ENCODE results near the gene HBB.
"Not testable (repeated sequence)": the region's sequence is repeated elsewhere in the genome, so short reads cannot be mapped to it uniquely, and the experiment has no call there.

Gene HBB

DNA sequence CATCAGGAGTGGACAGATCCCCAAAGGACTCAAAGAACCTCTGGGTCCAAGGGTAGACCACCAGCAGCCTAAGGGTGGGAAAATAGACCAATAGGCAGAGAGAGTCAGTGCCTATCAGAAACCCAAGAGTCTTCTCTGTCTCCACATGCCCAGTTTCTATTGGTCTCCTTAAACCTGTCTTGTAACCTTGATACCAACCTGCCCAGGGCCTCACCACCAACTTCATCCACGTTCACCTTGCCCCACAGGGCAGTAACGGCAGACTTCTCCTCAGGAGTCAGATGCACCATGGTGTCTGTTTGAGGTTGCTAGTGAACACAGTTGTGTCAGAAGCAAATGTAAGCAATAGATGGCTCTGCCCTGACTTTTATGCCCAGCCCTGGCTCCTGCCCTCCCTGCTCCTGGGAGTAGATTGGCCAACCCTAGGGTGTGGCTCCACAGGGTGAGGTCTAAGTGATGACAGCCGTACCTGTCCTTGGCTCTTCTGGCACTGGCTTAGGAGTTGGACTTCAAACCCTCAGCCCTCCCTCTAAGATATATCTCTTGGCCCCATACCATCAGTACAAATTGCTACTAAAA is at the start of gene HBB:
TSS of gene HBB (minus strand) at position 340 of the 579 bp plus-strand sequence. CDS start at position 290, 50 bp downstream.
- TF ChIP-seq POLR2A (IDR thresholded peaks at IDR 0.05; ENCODE audit: low read depth, low read length): no peak
- no peak for DNase-seq (ENCODE audit: insufficient read length, low spot score)
- peak; percentile 6 for FAIRE-seq

- TF ChIP-seq POLR2A (IDR thresholded peaks at IDR 0.05; ENCODE audit: low read depth, low read length): no peak
- no peak for FAIRE-seq
- no peak for DNase-seq (ENCODE audit: insufficient read length, low spot score)
These were observed 48.7 kb upstream of the HBB start for GRCh38 chr11:5275369-5276110.

- TF ChIP-seq POLR2A (IDR thresholded peaks at IDR 0.05; ENCODE audit: low read depth, low read length): no peak
- FAIRE-seq: peak; percentile 48
- no peak for DNase-seq (ENCODE audit: insufficient read length, low spot score)
These were observed 47.5 kb upstream of the HBB start for GRCh38 chr11:5274395-5274794.

DNA sequence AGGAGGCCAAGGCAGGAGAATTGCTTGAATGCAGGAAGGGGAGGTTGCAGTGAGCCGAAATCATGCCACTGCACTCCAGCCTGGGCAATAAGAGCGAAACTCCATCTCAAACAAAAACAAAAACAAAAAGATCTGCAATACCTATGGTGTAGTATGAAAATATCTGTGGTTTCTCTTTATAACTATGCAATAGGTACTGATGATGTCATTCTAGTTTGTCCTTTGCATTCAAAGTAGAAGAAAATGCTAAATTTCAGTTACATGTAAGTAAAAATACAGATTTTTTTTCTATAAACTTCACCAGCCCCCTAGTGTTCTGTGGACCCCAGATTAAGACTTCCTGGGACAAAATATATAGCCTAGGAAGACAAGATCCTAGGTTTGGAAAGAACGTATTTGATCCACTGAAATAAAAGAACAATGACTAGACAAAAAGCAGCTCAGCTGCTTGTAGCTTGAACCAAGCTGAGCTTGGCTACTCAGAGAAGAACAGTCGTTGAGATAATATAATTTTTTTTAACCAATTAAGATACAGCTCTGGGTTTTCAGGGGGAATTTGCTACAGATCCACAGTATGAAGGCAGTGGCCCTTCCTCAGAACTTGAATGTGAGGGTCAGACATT is 45.6 kb upstream of the HBB start:
- TF ChIP-seq POLR2A (IDR thresholded peaks at IDR 0.05; ENCODE audit: low read depth, low read length): no peak
- no peak for FAIRE-seq

GRCh38 chr11:5269715-5270147 is 42.9 kb upstream of the HBB start, which contains the start of gene HBE1:
Gene HBE1 (minus strand): TSS chr11:5269945. CDS start chr11:5269890, 55 bp downstream.
- FAIRE-seq (no peak), DNase-seq (ENCODE audit: insufficient read length, low spot score) (no peak)

More for the DNA sequence above, 45.6 kb upstream of the HBB start:
- DNase-seq (ENCODE audit: insufficient read length, low spot score): no peak

DNA sequence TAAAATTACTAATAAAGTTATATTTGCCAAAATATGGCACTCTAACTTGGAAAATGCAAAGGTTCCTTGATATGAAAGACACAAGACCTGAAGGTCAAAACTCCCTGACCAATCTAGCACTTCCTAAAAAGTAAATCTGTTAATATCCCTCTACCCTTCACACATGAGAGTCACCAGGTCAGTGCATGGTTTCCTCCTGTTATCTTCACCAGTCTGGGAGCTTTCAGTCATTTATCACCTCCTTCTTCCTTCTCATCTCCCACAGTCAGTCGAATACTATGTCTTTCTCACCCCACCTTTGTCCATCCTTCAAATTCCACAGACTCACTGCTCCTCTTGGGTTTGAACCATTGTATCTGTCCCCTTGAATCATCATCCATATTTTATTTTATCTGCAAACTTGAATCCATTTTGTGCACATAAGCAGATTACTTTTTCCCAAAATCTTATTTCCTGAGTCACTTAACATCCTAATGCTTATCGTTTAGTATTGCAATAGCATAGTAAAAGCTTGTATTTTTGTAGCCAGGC is 40.2 kb upstream of the HBB start:
- FAIRE-seq: peak; percentile 66
- no peak for DNase-seq (ENCODE audit: insufficient read length, low spot score)
- TF ChIP-seq POLR2A (IDR thresholded peaks at IDR 0.05; ENCODE audit: low read depth, low read length): no peak

More at GRCh38 chr11:5269715-5270147, 42.9 kb upstream of the HBB start, which contains the start of gene HBE1:
- no peak for TF ChIP-seq POLR2A (IDR thresholded peaks at IDR 0.05; ENCODE audit: low read depth, low read length)

DNA sequence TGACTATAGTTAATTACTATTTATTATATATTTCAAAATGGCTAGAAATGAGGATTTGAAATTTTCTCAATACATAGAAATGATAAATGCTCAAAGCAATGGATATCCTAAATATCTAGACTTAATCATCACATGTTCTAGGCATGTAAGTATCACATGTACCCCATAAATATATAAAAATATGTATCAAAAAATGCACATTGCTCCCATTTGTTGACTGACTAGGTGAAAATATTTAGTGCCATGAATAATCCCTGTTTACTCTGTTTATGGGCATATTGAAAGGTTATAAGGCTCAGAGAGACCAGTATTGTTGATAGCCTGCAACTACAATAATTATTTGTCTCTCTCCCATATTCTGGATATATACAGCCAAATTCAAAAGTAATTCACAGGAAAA is 39.7 kb upstream of the HBB start:
- FAIRE-seq (no peak), DNase-seq (ENCODE audit: insufficient read length, low spot score) (no peak)
- no peak for TF ChIP-seq POLR2A (IDR thresholded peaks at IDR 0.05; ENCODE audit: low read depth, low read length)

DNA sequence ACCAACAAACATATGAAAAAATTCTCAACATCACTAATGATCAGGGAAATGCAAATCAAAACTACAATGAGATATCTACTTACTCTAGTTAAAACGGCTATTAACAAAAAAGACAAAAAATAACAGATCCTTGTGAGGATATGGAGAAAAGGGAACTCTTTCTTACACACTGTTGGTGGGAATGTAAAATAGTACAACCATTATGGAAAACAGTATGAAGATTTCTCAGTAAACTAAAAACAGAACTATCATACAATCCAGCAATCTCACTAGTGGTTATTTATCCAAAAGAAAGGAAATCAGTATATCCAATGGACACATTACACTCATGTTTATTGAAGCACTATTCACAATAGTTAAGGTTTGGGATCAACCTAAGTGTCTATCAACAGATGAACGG is 39.0 kb upstream of the HBB start:
- FAIRE-seq: peak; percentile 78
- no peak for DNase-seq (ENCODE audit: insufficient read length, low spot score)
- TF ChIP-seq POLR2A (IDR thresholded peaks at IDR 0.05; ENCODE audit: low read depth, low read length): no peak

DNA sequence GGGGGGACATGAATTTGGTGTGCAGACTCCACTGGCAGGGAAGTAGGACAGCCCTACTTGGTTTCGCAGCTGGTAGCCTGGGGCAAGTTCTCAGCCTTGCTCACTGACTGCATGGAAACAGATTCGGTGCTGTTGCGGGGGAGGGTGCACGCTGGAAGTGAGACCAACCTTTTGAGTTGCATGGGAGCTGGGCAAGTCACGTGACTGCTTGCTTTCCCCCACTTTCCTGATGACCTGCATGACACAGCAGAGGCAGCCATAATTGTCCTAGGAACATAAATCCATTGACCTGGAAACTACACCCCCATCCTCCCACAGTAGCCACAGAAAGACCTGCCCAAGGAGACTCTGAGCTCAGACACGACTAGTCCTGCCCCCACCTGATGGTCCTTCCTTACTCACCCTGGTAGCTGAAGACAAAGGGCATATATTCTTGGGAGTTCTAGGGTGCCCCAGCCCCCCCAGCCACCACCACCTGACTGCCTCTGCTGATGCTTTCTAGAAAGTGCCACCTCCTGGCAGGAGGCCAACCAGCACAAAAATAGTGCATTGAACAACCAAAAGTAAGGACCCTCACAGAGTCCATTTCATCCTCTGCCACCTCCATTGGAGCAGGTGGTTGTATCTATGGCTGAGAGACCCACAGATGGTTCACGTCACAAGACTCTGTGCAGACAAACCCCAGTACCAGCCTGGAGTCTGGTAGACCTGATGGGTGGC is 31.8 kb upstream of the HBB start:
- no peak for TF ChIP-seq POLR2A (IDR thresholded peaks at IDR 0.05; ENCODE audit: low read depth, low read length)
- FAIRE-seq (no peak), DNase-seq (ENCODE audit: insufficient read length, low spot score) (no peak)

GRCh38 chr11:5257296-5257695 is 30.4 kb upstream of the HBB start:
- FAIRE-seq (no peak), DNase-seq (ENCODE audit: insufficient read length, low spot score) (no peak)
- TF ChIP-seq POLR2A (IDR thresholded peaks at IDR 0.05; ENCODE audit: low read depth, low read length): no peak

DNA sequence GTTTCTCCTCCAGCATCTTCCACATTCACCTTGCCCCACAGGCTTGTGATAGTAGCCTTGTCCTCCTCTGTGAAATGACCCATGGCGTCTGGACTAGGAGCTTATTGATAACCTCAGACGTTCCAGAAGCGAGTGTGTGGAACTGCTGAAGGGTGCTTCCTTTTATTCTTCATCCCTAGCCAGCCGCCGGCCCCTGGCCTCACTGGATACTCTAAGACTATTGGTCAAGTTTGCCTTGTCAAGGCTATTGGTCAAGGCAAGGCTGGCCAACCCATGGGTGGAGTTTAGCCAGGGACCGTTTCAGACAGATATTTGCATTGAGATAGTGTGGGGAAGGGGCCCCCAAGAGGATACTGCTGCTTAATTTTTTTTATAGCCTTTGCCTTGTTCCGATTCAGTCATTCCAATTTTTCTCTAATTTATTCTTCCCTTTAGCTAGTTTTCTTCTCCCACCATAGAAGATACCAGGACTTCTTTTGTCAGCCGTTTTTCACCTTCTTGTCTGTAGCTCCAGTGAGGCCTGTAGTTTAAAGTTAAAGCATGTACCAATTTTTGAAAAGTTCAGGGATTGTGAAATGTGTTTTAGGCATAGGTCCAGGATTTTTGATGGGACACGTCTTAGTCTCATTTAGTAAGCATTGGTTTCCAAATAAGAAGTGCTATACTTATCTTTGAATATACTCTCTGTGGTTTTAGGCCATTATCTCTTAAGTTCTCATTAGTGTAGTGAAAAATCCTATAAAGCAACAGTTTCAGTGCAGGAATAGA is 28.0 kb upstream of the HBB start, which contains the start of gene HBG2:
TSS of gene HBG2 (minus strand) at position 136 of the 768 bp plus-strand sequence. CDS start at position 83, 53 bp downstream.
- peak; percentile 36 for FAIRE-seq
- not testable (repeated sequence) for DNase-seq (ENCODE audit: insufficient read length, low spot score)

- DNase-seq (ENCODE audit: insufficient read length, low spot score); FAIRE-seq: not testable (repeated sequence)
These were observed 27.2 kb upstream of the HBB start for GRCh38 chr11:5254023-5254422.

DNA sequence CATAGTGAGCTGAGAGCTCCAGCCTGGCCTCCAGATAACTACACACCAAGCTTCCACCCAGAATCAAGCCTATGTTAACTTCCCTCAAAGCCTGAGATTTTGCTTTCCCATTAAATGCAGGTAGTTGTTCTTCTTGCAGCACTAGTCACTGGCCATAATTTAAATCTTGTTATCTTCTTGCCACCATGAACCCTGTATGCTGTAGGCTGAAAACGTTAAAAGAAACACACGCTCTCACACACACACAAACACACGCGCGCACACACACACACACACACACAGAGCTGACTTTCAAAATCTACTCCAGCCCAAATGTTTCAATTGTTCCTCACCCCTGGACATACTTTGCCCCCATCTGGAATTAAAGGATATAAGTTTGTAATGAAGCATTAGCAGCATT is 26.6 kb upstream of the HBB start:
- DNase-seq (ENCODE audit: insufficient read length, low spot score): not testable (repeated sequence)
- peak; percentile 64 for FAIRE-seq

Measured in H54 (cell line).